IPS-18a (cell line): ENCODE measurements around the gene SLC35F4.

Experiments
- H3K27ac ChIP-seq: one replicate; pipeline ENCODE4 v1.5.1; 2013; ENCODE audit warnings: low read length
- H3K27me3 ChIP-seq: one replicate; pipeline ENCODE4 v1.6.1; 2013; ENCODE audit warnings: mild to moderate bottlenecking, low read length; ENCODE audit not compliant: control insufficient read depth, insufficient read depth
- H3K36me3 ChIP-seq: one replicate; pipeline ENCODE4 v1.6.1; 2013; ENCODE audit warnings: low read depth, low read length; ENCODE audit not compliant: control insufficient read depth
- H3K4me1 ChIP-seq: one replicate; pipeline ENCODE4 v1.6.1; 2013; ENCODE audit warnings: low read depth, low read length; ENCODE audit not compliant: control insufficient read depth
- H3K4me3 ChIP-seq: one replicate; pipeline ENCODE4 v1.5.1; 2013; ENCODE audit warnings: low read length
- H3K9ac ChIP-seq: one replicate; pipeline ENCODE4 v1.6.1; 2013; ENCODE audit warnings: mild to moderate bottlenecking, low read length, moderate library complexity
- H3K9me3 ChIP-seq: one replicate; pipeline ENCODE4 v1.6.1; 2013; ENCODE audit warnings: low read depth, low read length; ENCODE audit not compliant: control insufficient read depth

SLC35F4 gene

DNA sequence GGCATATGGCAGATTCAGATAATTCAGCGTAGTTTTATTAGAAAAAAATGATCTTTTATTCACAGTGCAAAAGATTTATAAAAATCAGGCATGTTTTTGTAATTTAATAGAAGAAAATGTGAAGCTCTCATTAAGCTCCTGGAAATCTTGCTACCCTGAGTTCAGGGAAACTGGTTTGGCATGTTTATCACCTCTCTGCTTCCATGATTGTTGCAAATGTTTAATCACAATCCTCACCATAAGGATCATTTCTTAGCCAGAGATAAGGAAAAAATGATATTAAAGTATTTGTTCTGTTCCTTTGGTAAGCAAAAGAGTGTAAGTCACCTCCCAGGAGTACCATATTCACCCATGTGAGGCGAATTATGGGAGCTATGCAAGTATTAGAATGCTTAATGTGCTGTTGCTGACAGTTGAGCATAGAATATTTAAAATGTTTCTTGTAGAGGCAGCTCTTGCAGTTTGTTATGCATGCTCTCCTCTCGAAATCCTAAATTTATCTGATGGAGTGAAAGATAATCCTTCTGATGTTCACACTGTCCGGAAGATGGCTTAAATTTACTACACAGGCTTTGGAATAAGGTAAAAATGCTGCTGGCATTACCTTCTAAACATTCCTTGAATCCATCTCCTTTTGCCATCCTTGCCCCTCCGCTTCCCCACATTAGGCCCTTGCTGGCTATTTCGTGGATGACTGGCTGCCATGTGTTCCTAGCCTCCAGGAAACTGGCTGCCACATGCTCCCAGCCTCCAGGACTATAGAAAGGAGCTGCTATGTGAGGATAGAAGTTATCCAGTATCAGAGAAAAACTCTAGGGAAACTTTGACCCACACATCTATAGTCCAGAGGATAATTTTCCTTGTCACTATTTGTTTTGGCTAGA is 256.5 kb downstream of the SLC35F4 start:
- Histone ChIP-seq H3K4me3 (no peak overlapping the region), H3K27ac (no peak overlapping the region), H3K9me3 (no peaks in the 10 kb centered on the region), H3K27me3 (no peaks in the 10 kb centered on the region), H3K4me1 (no peaks in the 10 kb centered on the region), H3K9ac (no peak overlapping the region), H3K36me3 (no peaks in the 10 kb centered on the region)

DNA sequence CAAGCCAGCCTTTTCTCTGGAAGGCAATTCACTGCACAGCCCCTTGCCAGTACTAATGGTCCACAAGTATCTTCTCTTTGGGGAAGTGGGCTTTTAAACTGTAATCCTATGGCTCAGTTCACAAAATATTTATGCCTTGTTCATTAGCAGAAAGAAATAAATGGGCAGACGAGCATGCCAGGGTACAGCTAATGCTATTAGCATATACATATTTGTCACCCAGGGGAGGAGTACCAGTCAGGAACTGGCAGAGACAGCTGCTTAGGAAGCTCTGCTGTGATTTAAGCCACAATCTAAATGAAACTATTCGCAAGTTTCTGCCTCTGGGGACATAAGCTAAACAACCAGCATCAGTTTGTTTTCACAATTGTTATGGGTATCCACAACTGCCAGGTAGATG is 258.8 kb downstream of the SLC35F4 start:
- Histone ChIP-seq H3K9me3 (no peaks in the 10 kb centered on the region), H3K4me1 (no peaks in the 10 kb centered on the region), H3K4me3 (no peak overlapping the region), H3K36me3 (no peaks in the 10 kb centered on the region), H3K27ac (no peak overlapping the region), H3K9ac (no peak overlapping the region), H3K27me3 (no peaks in the 10 kb centered on the region)

GRCh38 chr14:57583396-57583795 is 282.5 kb downstream of the SLC35F4 start:
- Histone ChIP-seq H3K27ac (no peak overlapping the region), H3K36me3 (no peaks in the 10 kb centered on the region), H3K27me3 (no peaks in the 10 kb centered on the region), H3K9me3 (no peaks in the 10 kb centered on the region), H3K9ac (no peak overlapping the region), H3K4me1 (no peaks in the 10 kb centered on the region), H3K4me3 (no peak overlapping the region)

DNA sequence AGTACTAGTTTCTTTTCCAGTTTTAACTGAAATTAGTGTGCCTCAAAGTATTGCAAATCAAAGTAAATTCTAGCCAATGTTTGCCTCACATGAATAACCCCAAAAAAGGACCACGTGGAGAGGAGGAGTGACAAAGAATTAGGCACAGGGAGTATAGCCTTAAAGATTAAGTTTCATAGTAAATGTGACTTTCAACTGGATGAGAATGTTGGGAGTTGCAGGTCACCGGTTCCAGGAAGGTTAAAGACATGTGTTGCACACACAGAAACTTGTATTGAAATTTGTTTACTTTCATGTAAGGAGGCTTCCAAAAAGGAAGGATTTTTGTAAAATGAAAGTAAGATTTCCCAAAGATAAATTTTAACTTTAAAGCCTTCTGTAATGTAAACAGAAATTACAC is 283.1 kb downstream of the SLC35F4 start:
- Histone ChIP-seq H3K27me3 (no peaks in the 10 kb centered on the region), H3K4me3 (no peak overlapping the region)

DNA sequence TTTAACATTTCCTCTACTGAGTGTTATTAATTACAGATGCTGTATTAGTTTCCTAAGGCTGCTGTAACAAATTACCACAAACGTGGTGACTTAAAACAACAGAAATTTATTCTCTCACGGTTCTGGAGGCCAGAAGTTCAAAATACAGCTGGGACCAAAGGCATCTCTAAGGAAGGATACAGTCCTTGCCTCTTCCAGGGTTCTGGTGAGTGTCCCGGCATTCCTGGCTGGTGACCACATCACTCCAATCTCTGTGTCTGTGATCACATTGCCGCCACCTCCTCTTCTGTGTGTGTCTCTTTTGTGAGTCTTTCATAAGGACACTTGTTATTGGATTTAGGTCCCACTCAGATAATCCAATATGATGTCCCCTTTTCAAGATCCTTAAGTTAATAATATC is 287.1 kb downstream of the SLC35F4 start:
- no peaks in the 10 kb centered on the region for H3K36me3 ChIP-seq
- H3K27ac ChIP-seq, result no peak overlapping the region
- H3K4me1 ChIP-seq, result no peaks in the 10 kb centered on the region
- H3K9ac ChIP-seq, result no peak overlapping the region
- no peak overlapping the region for H3K4me3 ChIP-seq
- H3K9me3 ChIP-seq, result no peaks in the 10 kb centered on the region
- H3K27me3 ChIP-seq, result no peaks in the 10 kb centered on the region

More for the DNA sequence above, 283.1 kb downstream of the SLC35F4 start:
- Histone ChIP-seq H3K4me1 (no peaks in the 10 kb centered on the region), H3K36me3 (no peaks in the 10 kb centered on the region), H3K27ac (no peak overlapping the region), H3K9me3 (no peaks in the 10 kb centered on the region), H3K9ac (no peak overlapping the region)

- no peaks in the 10 kb centered on the region for H3K27me3 ChIP-seq
- H3K4me3 ChIP-seq, result no peak overlapping the region
- H3K9ac ChIP-seq, result no peak overlapping the region
- H3K27ac ChIP-seq, result no peak overlapping the region
- no peaks in the 10 kb centered on the region for H3K4me1 ChIP-seq
- H3K9me3 ChIP-seq, result no peaks in the 10 kb centered on the region
- no peaks in the 10 kb centered on the region for H3K36me3 ChIP-seq
Measured at GRCh38 chr14:57576498-57576897, 289.4 kb downstream of the SLC35F4 start.

DNA sequence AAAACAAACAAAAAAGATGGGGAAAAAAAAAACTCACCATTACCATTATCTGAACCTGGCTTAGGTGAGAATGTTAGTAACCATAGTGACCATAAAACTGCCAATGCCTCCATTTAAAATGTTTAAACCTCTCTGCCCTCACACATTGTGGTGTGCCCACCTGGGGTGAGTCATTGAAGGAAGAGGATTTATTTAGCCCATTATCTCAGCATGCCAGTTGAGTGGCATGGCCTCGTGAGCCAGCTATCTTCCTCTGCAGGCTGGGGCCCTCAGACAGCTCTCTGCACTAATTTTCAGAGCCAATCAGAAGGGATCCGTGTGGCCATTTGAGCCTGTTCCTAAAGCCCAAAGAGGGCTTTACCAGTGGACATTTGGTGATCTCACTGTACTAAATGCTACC is 290.4 kb downstream of the SLC35F4 start:
- H3K4me3 ChIP-seq, result no peak overlapping the region
- no peaks in the 10 kb centered on the region for H3K27me3 ChIP-seq
- H3K36me3 ChIP-seq, result no peaks in the 10 kb centered on the region
- no peak overlapping the region for H3K27ac ChIP-seq
- no peaks in the 10 kb centered on the region for H3K9me3 ChIP-seq
- H3K4me1 ChIP-seq, result no peaks in the 10 kb centered on the region
- no peak overlapping the region for H3K9ac ChIP-seq

- Histone ChIP-seq H3K4me3 (no peak overlapping the region), H3K27ac (no peak overlapping the region), H3K4me1 (no peaks in the 10 kb centered on the region), H3K9me3 (no peaks in the 10 kb centered on the region), H3K36me3 (no peaks in the 10 kb centered on the region), H3K9ac (no peak overlapping the region), H3K27me3 (no peaks in the 10 kb centered on the region)
Measured at GRCh38 chr14:57574617-57575288, 291.1 kb downstream of the SLC35F4 start.

GRCh38 chr14:57573173-57573572 is 292.7 kb downstream of the SLC35F4 start:
- Histone ChIP-seq H3K4me3 (no peak overlapping the region), H3K9ac (no peak overlapping the region), H3K27me3 (no peaks in the 10 kb centered on the region), H3K36me3 (no peaks in the 10 kb centered on the region), H3K9me3 (no peaks in the 10 kb centered on the region), H3K27ac (no peak overlapping the region), H3K4me1 (no peaks in the 10 kb centered on the region)

DNA sequence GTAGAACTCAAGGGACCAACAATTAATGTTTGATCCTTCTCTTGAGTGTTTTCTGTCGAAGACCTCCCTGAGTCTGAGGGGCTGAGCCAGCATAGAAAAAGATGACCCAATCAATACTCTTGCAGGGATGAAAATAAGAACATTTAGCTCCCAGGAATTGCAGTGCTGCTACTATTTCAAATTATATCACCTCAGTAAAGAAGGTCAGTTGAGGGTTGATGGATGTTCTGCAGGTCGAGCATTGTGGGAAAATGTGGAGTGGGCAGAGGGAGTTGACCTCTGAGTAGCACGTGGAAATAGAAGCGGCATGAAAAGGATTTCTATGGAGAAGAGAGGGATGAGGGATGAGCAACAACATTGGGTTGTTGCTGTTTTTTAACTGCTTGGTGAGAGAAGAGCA is 297.3 kb downstream of the SLC35F4 start:
- no peak overlapping the region for H3K4me3 ChIP-seq

DNA sequence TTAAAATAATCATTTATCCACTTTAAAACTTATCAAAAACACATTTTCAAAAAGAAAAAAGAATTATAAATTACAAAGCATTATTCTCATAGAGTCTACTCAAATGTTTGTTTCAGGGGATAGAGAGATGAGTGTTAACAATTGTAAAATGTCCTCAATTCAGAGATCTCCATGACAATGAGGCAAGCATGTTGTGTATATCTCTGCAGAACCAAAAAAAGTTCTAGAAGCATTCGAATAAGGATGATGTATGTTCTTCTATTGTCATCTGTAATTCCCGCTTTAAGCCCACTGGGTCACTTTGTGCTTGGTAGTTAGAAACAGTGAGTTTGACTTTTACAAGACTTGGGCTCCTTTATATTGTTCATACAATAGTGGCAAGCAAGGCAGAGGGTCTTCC is 298.7 kb downstream of the SLC35F4 start:
- no peaks in the 10 kb centered on the region for H3K4me1 ChIP-seq
- no peaks in the 10 kb centered on the region for H3K36me3 ChIP-seq
- no peaks in the 10 kb centered on the region for H3K27me3 ChIP-seq
- no peak overlapping the region for H3K9ac ChIP-seq
- no peak overlapping the region for H3K4me3 ChIP-seq
- no peaks in the 10 kb centered on the region for H3K9me3 ChIP-seq
- H3K27ac ChIP-seq, result no peak overlapping the region

More for the DNA sequence above, 297.3 kb downstream of the SLC35F4 start:
- Histone ChIP-seq H3K4me1 (no peaks in the 10 kb centered on the region), H3K36me3 (no peaks in the 10 kb centered on the region), H3K27ac (no peak overlapping the region), H3K27me3 (no peaks in the 10 kb centered on the region), H3K9ac (no peak overlapping the region), H3K9me3 (no peaks in the 10 kb centered on the region)

DNA sequence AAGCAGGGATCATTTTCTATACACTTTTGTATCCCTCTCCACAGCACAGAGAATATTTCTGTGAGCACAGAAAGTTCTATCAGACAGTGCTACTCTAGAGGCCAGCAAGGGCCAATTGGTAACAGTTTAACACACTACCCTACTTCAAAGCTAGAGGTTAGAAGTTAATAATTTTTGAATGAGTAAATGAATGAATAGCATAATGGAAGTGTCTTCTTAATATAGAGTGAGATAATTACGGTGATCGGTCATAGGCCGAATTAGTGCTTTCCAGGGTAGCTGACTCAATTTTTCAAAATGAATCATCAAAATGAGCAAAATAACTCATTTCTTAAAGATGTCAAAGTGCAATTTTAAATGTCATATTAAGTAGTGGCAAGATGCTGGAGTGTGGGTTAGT is 305.2 kb downstream of the SLC35F4 start:
- Histone ChIP-seq H3K27me3 (no peaks in the 10 kb centered on the region), H3K9ac (no peak overlapping the region), H3K9me3 (no peaks in the 10 kb centered on the region), H3K4me3 (no peak overlapping the region), H3K27ac (no peak overlapping the region), H3K4me1 (no peaks in the 10 kb centered on the region), H3K36me3 (no peaks in the 10 kb centered on the region)
